RWPE2 (cell line): ENCODE data around the gene TSPAN5.
A peak's percentile ranks its signal among the peaks of the same experiment; 100 is the strongest.

ENCODE experiments used
- ATAC-seq: fragments of 200-7000 bp; cut with Tn5 transposase; 3 replicates; pipeline ENCODE4 v1.9.1; 2021; ENCODE audit warnings: low read depth
- DNase-seq: peaks from one replicate; pipeline ENCODE4 v3.0.0-alpha.2; 2020; ENCODE audit warnings: low spot score
- H3K27ac ChIP-seq: fragments of 450-650 bp; 2 replicates; pipeline ENCODE4 v1.5.1; 2017; ENCODE audit warnings: mild to moderate bottlenecking; ENCODE audit not compliant: poor library complexity, severe bottlenecking
- H3K27me3 ChIP-seq: fragments of 250-450 bp; sonication (Bioruptor Pico); 2 replicates; pipeline ENCODE4 v1.5.1; 2021; ENCODE audit warnings: mild to moderate bottlenecking, moderate library complexity; ENCODE audit not compliant: insufficient read depth, poor library complexity, severe bottlenecking
- H3K36me3 ChIP-seq: fragments of 250-450 bp; sonication (Bioruptor Pico); 2 replicates; pipeline ENCODE4 v1.5.1; 2020; ENCODE audit warnings: low read depth, mild to moderate bottlenecking, moderate library complexity
- H3K4me1 ChIP-seq: fragments of 250-450 bp; sonication (Bioruptor Pico); 2 replicates; pipeline ENCODE4 v1.5.1; 2021; ENCODE audit warnings: mild to moderate bottlenecking, moderate library complexity; ENCODE audit not compliant: insufficient read depth, poor library complexity, severe bottlenecking
- H3K4me3 ChIP-seq: fragments of 250-450 bp; sonication (Bioruptor Pico); 2 replicates; pipeline ENCODE4 v1.5.1; 2021; ENCODE audit warnings: mild to moderate bottlenecking, moderate library complexity; ENCODE audit not compliant: severe bottlenecking
- H3K9me3 ChIP-seq: fragments of 250-450 bp; sonication (Bioruptor Pico); 2 replicates; pipeline ENCODE4 v1.5.1; 2021; ENCODE audit warnings: mild to moderate bottlenecking, moderate library complexity; ENCODE audit not compliant: severe bottlenecking
- CTCF ChIP-seq: fragments of 450-650 bp; IDR thresholded peaks from one replicate; pipeline ENCODE4 v1.5.1; 2017; ENCODE audit warnings: mild to moderate bottlenecking, moderate library complexity; ENCODE audit not compliant: poor library complexity, severe bottlenecking

Gene TSPAN5

DNA sequence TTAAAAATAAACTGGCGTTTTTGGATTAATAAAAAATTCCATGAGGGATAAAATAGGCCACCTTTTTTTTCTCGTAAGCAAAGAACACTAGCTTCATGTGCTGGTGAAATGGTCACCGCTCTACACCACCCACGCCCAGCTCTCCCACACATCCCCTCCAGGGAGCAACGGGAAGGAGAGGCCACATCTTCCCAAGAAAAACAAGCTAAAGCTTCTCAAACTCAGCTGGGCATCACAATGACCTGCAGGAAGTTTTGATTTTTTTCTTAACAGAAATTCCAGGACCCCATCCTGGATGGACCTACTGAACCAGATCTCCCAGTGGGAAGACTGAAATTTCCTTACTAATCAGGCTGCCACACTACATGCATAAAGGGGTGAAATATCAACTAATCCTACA is 9.8 kb downstream of the TSPAN5 start:
- peaks cover 44% of the 10 kb centered on the region for H3K4me1 ChIP-seq
- no peak for ATAC-seq
- H3K36me3 ChIP-seq, result peaks cover 10% of the 10 kb centered on the region
- H3K27me3 ChIP-seq, result no peaks in the 10 kb centered on the region
- DNase-seq, result no peak
- TF ChIP-seq CTCF, result no peak
- no peaks in the 10 kb centered on the region for H3K9me3 ChIP-seq
- no peak overlapping the region for H3K27ac ChIP-seq
- no peak overlapping the region for H3K4me3 ChIP-seq

GRCh38 chr4:98646422-98646821 is 12.0 kb downstream of the TSPAN5 start:
- no peak for ATAC-seq
- Histone ChIP-seq H3K4me3 (no peak overlapping the region), H3K4me1 (peaks cover 45% of the 10 kb centered on the region), H3K27ac (no peak overlapping the region), H3K36me3 (peaks cover 4% of the 10 kb centered on the region), H3K9me3 (no peaks in the 10 kb centered on the region), H3K27me3 (no peaks in the 10 kb centered on the region)
- no peak for DNase-seq
- no peak for TF ChIP-seq CTCF

DNA sequence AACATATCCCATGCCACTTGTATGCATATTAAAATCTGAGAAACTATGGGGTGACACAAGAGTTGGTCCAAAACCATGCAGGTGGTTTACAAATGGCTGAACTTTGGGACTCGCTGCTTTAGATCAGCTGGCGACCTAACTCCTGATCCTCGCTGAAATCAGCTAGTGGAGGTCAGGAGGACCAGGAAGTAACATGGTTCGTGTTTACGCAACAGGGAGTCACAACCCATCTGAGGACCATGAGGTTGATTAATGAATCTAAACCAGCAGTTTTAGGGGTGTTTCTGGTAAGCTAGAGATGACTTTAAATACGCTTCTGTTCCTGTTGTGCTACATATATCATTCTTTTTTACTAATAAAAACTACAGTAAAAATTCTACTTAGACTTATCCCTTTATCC is 12.9 kb downstream of the TSPAN5 start:
- Histone ChIP-seq H3K27ac (peak overlapping the region; percentile 73), H3K36me3 (peaks cover 4% of the 10 kb centered on the region), H3K4me1 (peaks cover 45% of the 10 kb centered on the region), H3K4me3 (no peak overlapping the region), H3K27me3 (no peaks in the 10 kb centered on the region), H3K9me3 (no peaks in the 10 kb centered on the region)
- ATAC-seq, result no peak
- DNase-seq, result no peak
- TF ChIP-seq CTCF, result no peak

DNA sequence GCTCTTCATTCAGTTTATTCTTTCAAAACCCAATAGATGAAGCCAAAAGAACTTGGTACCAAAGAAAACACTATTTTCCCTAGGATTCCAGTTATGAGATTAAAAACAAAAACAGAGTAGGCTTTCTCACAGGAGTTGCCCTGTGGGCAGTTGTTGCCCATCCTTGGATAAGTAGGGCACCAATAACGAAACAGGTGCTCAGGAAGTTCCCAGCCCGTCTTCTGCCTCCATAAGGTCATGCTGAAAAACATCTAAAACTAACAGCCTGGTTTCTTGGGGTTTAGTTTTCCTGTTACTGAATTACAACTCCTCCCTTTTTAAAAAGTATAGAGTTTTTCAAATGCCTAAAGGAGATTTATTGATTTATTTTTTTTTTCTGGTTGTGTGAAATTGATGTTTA is 14.7 kb downstream of the TSPAN5 start:
- H3K9me3 ChIP-seq, result no peaks in the 10 kb centered on the region
- ATAC-seq, result no peak
- no peak for TF ChIP-seq CTCF

GRCh38 chr4:98642991-98643426 is 15.4 kb downstream of the TSPAN5 start:
- Histone ChIP-seq H3K9me3 (no peaks in the 10 kb centered on the region), H3K4me1 (peaks cover 45% of the 10 kb centered on the region), H3K27me3 (no peaks in the 10 kb centered on the region), H3K4me3 (no peak overlapping the region), H3K27ac (peak overlapping the region; percentile 73), H3K36me3 (no peaks in the 10 kb centered on the region)
- ATAC-seq (peak; percentile 91), DNase-seq (no peak)
- no peak for TF ChIP-seq CTCF

More for the DNA sequence above, 14.7 kb downstream of the TSPAN5 start:
- no peak for DNase-seq
- Histone ChIP-seq H3K27me3 (no peaks in the 10 kb centered on the region), H3K27ac (peak overlapping the region; percentile 73), H3K36me3 (no peaks in the 10 kb centered on the region), H3K4me3 (no peak overlapping the region), H3K4me1 (peaks cover 45% of the 10 kb centered on the region)
